Stimulated activated effector memory CD8-positive, alpha-beta T cell treated with anti-CD3 and anti-CD28 coated beads, Interleukin-12 subunit alpha, Interleukin-12 subunit beta, amount 100 ng/mL, for 72 hours (primary cell): ENCODE results near the gene CBLB.

Experiments used
- ATAC-seq: fragments of 150-1000 bp; cut with Tn5 transposase; 2 replicates; pipeline ENCODE4 v1.10.0; 2021
- DNase-seq, 2 donors: peaks; one replicate each; pipeline ENCODE4 v3.0.0; 2021 to 2022; ENCODE audit warnings: low spot score in 2 of 2
- H3K27ac Mint-ChIP-seq: one replicate; pipeline ENCODE4 v1.8.0; 2022; ENCODE audit warnings: mild to moderate bottlenecking, mixed read lengths
- H3K36me3 Mint-ChIP-seq: one replicate; pipeline ENCODE4 v1.8.0; 2022; ENCODE audit warnings: mild to moderate bottlenecking, mixed read lengths
- H3K4me1 Mint-ChIP-seq: one replicate; pipeline ENCODE4 v1.8.0; 2022; ENCODE audit warnings: mixed read lengths
- H3K4me3 Mint-ChIP-seq: one replicate; pipeline ENCODE4 v1.8.0; 2022; ENCODE audit warnings: mild to moderate bottlenecking, mixed read lengths
- H3K9me3 Mint-ChIP-seq: one replicate; pipeline ENCODE4 v1.8.0; 2022; ENCODE audit warnings: mixed read lengths

CBLB gene

GRCh38 chr3:105759442-105760078 is 109.3 kb downstream of the CBLB start:
- Mint-ChIP-seq H3K36me3 (peaks cover 92% of the 10 kb centered on the region), H3K4me1 (peaks cover 55% of the 10 kb centered on the region), H3K27ac (peak overlapping the region; percentile 34), H3K4me3 (no peak overlapping the region), H3K9me3 (peaks cover 8% of the 10 kb centered on the region)
- DNase-seq: no peak
- no peak for ATAC-seq

- H3K9me3 Mint-ChIP-seq: peaks cover 10% of the 10 kb centered on the region
- ATAC-seq (no peak), DNase-seq (no peak)
- peaks cover 91% of the 10 kb centered on the region for H3K36me3 Mint-ChIP-seq
- H3K27ac Mint-ChIP-seq: peak overlapping the region; percentile 34
- H3K4me3 Mint-ChIP-seq: no peak overlapping the region
- peaks cover 54% of the 10 kb centered on the region for H3K4me1 Mint-ChIP-seq
Measured at GRCh38 chr3:105758451-105758850, 110.4 kb downstream of the CBLB start.

- no peak for DNase-seq
- Mint-ChIP-seq H3K4me3 (no peak overlapping the region), H3K27ac (peak overlapping the region; percentile 71), H3K9me3 (peaks cover 2% of the 10 kb centered on the region), H3K36me3 (peaks cover 88% of the 10 kb centered on the region), H3K4me1 (peaks cover 52% of the 10 kb centered on the region)
- peak; percentile 38 for ATAC-seq
Measured at GRCh38 chr3:105755121-105755886, 113.5 kb downstream of the CBLB start.

- peak; percentile 88 for ATAC-seq
- peak overlapping the region; percentile 93 for H3K27ac Mint-ChIP-seq
- H3K4me3 Mint-ChIP-seq: peak overlapping the region; percentile 58
- H3K4me1 Mint-ChIP-seq: peaks cover 56% of the 10 kb centered on the region
- peaks cover 2% of the 10 kb centered on the region for H3K9me3 Mint-ChIP-seq
- peaks cover 87% of the 10 kb centered on the region for H3K36me3 Mint-ChIP-seq
- DNase-seq: no peak
Measured at GRCh38 chr3:105752791-105753415, 115.9 kb downstream of the CBLB start.

- no peaks in the 10 kb centered on the region for H3K9me3 Mint-ChIP-seq
- H3K4me1 Mint-ChIP-seq: peaks cover 44% of the 10 kb centered on the region
- H3K36me3 Mint-ChIP-seq: peaks cover 96% of the 10 kb centered on the region
- H3K4me3 Mint-ChIP-seq: peak overlapping the region; percentile 59
- H3K27ac Mint-ChIP-seq: peak overlapping the region; percentile 88
- DNase-seq (no peak), ATAC-seq (no peak)
Measured at GRCh38 chr3:105747696-105748095, 121.1 kb downstream of the CBLB start.

GRCh38 chr3:105747060-105747541 is 121.7 kb downstream of the CBLB start:
- no peaks in the 10 kb centered on the region for H3K9me3 Mint-ChIP-seq
- DNase-seq (no peak), ATAC-seq (peak; percentile 91)
- H3K4me1 Mint-ChIP-seq: peaks cover 38% of the 10 kb centered on the region
- H3K4me3 Mint-ChIP-seq: peak overlapping the region; percentile 59
- peak overlapping the region; percentile 88 for H3K27ac Mint-ChIP-seq
- peaks cover 96% of the 10 kb centered on the region for H3K36me3 Mint-ChIP-seq

GRCh38 chr3:105746231-105746996 is 122.4 kb downstream of the CBLB start:
- H3K4me3 Mint-ChIP-seq: peak overlapping the region; percentile 59
- H3K27ac Mint-ChIP-seq: peak overlapping the region; percentile 88
- DNase-seq (no peak), ATAC-seq (peak; percentile 87)
- peaks cover 36% of the 10 kb centered on the region for H3K4me1 Mint-ChIP-seq
- H3K36me3 Mint-ChIP-seq: peaks cover 99% of the 10 kb centered on the region
- H3K9me3 Mint-ChIP-seq: peaks cover 4% of the 10 kb centered on the region

GRCh38 chr3:105745046-105745445 is 123.8 kb downstream of the CBLB start:
- Mint-ChIP-seq H3K4me3 (peak overlapping the region; percentile 59), H3K36me3 (peaks cover 99% of the 10 kb centered on the region), H3K27ac (peak overlapping the region; percentile 88), H3K9me3 (peaks cover 4% of the 10 kb centered on the region), H3K4me1 (peaks cover 28% of the 10 kb centered on the region)
- ATAC-seq (no peak), DNase-seq (no peak)

GRCh38 chr3:105744202-105744601 is 124.6 kb downstream of the CBLB start:
- Mint-ChIP-seq H3K9me3 (peaks cover 9% of the 10 kb centered on the region), H3K4me1 (peaks cover 35% of the 10 kb centered on the region), H3K4me3 (peak overlapping the region; percentile 24), H3K27ac (peak overlapping the region; percentile 88), H3K36me3 (peaks cover 99% of the 10 kb centered on the region)
- peak; percentile 22 for ATAC-seq
- DNase-seq: no peak

- ATAC-seq: no peak
- Mint-ChIP-seq H3K4me3 (no peak overlapping the region), H3K36me3 (peaks cover 99% of the 10 kb centered on the region), H3K27ac (no peak overlapping the region), H3K9me3 (no peaks in the 10 kb centered on the region), H3K4me1 (peaks cover 6% of the 10 kb centered on the region)
- DNase-seq: no peak
Measured at GRCh38 chr3:105733356-105733755, 135.5 kb downstream of the CBLB start.

GRCh38 chr3:105731686-105732085 is 137.1 kb downstream of the CBLB start:
- H3K36me3 Mint-ChIP-seq: peaks cover 100% of the 10 kb centered on the region
- DNase-seq: no peak
- peaks cover 6% of the 10 kb centered on the region for H3K9me3 Mint-ChIP-seq
- H3K4me1 Mint-ChIP-seq: peaks cover 13% of the 10 kb centered on the region
- peak overlapping the region; percentile 4 for H3K27ac Mint-ChIP-seq
- H3K4me3 Mint-ChIP-seq: no peak overlapping the region
- ATAC-seq: no peak

- peaks cover 13% of the 10 kb centered on the region for H3K4me1 Mint-ChIP-seq
- H3K9me3 Mint-ChIP-seq: peaks cover 6% of the 10 kb centered on the region
- DNase-seq (no peak), ATAC-seq (peak; percentile 64)
- H3K27ac Mint-ChIP-seq: no peak overlapping the region
- no peak overlapping the region for H3K4me3 Mint-ChIP-seq
- peaks cover 100% of the 10 kb centered on the region for H3K36me3 Mint-ChIP-seq
Measured at GRCh38 chr3:105730801-105731354, 137.9 kb downstream of the CBLB start.

GRCh38 chr3:105729667-105730066 is 139.1 kb downstream of the CBLB start:
- Mint-ChIP-seq H3K36me3 (peaks cover 94% of the 10 kb centered on the region), H3K4me3 (no peak overlapping the region), H3K9me3 (peaks cover 6% of the 10 kb centered on the region), H3K4me1 (peaks cover 13% of the 10 kb centered on the region), H3K27ac (no peak overlapping the region)
- no peak for DNase-seq
- no peak for ATAC-seq

- no peak for DNase-seq
- Mint-ChIP-seq H3K4me1 (peaks cover 13% of the 10 kb centered on the region), H3K4me3 (no peak overlapping the region), H3K36me3 (peaks cover 86% of the 10 kb centered on the region), H3K9me3 (peaks cover 6% of the 10 kb centered on the region), H3K27ac (no peak overlapping the region)
- ATAC-seq: no peak
Measured at GRCh38 chr3:105728771-105729312, 140.0 kb downstream of the CBLB start.
